ENCODE measurements around the gene ERGIC1.

Gene ERGIC1

DNA sequence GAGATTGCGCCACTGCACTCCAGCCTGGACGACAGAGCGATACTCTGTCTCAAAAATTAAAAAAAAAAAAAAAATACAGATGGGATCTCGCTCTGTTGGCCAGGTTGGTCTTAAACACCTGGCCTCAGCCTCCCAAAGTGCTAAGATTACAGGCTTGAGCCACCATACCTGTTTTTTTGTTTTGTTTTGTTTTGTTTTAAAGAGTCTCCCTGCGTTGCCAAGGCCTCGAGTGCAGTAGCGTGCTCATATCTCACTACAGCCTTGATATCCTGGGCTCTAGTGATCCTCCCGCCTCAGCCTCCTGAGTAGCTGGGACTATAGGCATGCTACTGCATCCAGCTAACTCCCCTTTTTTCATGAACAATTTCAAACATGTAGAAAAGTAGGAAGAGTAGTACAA, 156.7 kb downstream of the ERGIC1 start:
- DNase-seq = no peak

- DNase-seq = no peak
These were observed 160.4 kb downstream of the ERGIC1 start for GRCh38 chr5:172994405-172994804.

DNA sequence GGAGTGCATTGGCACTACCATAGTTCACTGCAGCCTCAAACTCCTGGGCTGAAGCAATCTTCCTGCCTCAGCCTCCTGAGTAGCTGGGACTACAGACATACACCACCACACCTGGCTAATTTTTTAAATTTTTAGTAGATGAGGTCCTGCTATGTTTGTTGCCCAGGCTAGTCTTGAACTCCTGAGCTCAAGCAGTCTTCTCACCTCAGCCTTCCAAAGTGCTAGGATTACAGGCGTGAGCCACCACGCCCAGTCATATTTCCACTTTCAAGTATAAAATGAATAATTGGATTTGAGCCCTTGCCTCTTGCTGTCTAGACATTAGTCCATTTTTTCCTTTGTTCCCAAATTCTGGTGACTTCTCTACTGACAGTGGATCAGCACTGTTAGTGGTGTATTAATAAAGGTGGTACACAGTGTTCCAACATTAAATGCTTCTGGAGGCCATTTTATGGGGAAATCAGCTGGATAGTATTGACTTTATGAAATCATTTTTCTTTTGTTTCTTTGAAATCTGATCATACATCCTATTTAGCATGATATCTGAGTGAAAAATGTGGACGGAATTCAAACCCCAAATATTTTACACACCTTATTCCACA, 165.4 kb downstream of the ERGIC1 start:
- no peak for DNase-seq

DNA sequence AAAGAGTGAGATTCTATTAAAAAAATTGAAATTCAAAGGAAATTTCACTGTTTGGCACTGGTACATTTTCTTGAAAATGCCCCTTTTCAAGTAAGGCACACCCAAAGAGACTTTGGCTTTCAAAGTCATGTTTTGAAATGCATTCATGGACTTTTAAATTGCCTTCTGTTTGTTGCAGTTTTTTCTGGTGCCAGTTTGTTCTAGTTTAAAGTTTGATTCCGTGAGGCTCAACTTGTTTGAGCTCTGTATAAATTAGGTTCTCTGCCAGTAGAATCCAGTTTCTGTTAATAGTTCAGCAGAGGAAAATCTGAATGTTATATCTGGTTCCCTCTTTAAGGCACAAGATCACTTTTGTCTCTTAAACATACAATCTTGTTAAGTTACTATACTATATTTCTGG, 165.9 kb downstream of the ERGIC1 start:
- no peak for DNase-seq

GRCh38 chr5:173001229-173001841, 167.3 kb downstream of the ERGIC1 start:
- no peak for DNase-seq

All from stimulated activated CD4-positive, alpha-beta T cell treated with anti-CD3 and anti-CD28 coated beads, Interleukin-4, amount 100 ng/mL, for 24 hours (primary cell).